GM19193 (cell line): ENCODE results near the gene SRI.

Experiments
- POLR2A ChIP-seq: IDR thresholded peaks from 4 replicates; pipeline ENCODE4 v1.6.1; 2011; ENCODE audit not compliant: insufficient read depth, insufficient read length; ENCODE audit errors: extremely low read depth

The SRI gene

DNA sequence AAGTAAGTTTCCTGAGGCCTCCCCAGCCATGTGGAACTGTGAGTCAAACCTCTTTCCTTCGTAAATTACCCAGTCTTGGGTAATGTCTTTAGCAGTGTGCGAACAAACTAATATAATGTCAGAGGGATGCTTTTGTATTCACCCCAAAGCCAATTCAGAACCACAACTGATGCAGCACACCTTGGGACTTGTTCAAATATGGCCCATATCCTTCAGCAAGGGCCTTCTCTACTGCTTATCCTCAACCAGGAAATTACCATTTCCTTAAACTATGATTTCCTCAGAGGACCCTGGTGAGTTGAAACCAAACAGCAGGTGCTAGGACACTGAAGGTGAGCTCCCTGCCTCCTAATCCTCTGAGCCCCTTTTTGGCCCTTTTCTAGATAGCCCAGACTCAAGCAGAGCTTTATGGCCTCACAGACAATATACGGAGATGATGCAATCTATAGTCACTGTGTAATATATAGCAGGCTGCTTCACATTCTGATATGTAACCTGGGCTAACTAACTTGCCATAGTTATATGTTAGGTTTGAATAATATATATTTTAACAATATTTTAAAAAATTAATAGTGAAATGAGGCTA is 15.2 kb downstream of the SRI start:
- no peak for TF ChIP-seq POLR2A

DNA sequence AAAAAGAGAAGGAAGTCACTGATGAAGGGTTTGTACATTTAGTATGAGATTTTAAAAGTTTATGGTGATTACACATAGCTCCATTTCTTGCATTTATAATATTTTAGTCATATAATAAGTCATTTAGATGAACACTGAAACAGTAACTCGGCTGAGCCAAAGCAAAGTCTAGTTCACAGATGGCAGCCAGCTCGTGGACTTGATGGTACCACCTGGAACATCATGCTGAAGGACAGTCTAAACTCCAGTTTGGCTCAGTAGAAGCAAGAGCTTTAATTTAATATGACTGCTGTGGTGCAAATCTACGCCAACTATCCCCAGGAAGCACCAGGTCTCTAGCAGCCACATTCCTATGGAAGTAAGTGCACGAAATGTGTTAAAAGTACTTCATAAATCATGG is 16.4 kb downstream of the SRI start:
- TF ChIP-seq POLR2A, result no peak

GRCh38 chr7:88202799-88203198 is 17.0 kb downstream of the SRI start:
- TF ChIP-seq POLR2A, result no peak

- no peak for TF ChIP-seq POLR2A
Observed at GRCh38 chr7:88202278-88202677, 17.6 kb downstream of the SRI start.

GRCh38 chr7:88201305-88201704 is 18.5 kb downstream of the SRI start:
- no peak for TF ChIP-seq POLR2A

DNA sequence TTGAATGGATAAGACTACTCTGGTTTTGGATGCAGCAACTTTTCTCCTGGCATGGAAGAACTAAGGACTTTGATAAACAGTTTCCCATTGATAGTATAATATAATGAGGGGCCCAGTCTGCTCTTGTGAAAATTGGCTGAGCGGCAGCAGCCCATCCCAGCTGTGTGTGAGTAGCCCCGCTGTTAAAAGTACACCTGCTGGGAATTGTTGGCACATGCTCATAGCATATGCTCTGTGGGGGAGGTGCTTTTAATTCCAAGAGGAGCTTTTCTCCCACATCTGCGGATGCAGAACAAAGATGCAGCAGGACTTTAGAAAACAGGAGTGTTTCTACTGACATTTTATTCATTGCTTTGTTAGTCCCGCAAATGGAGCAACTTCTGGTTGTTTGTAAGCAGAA is 19.0 kb downstream of the SRI start:
- TF ChIP-seq POLR2A, result no peak

DNA sequence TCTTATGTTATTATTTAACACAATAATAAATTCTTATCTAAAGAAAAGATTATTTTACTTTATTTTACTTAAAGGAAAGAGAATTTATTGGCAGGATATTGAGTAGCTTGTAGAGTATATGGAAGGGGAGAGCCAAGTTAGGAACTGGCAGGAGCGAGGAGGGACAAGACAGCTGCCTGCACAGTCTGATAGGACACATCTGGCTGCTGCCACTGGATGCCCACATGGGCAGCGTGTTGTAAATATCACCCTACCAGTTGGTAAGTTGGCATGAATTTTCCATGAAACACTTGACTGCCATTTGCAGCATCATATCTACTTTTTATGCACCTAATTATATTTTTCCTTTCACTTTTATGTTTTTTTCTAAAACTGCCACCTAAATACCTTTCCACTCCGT is 19.6 kb downstream of the SRI start:
- no peak for TF ChIP-seq POLR2A

DNA sequence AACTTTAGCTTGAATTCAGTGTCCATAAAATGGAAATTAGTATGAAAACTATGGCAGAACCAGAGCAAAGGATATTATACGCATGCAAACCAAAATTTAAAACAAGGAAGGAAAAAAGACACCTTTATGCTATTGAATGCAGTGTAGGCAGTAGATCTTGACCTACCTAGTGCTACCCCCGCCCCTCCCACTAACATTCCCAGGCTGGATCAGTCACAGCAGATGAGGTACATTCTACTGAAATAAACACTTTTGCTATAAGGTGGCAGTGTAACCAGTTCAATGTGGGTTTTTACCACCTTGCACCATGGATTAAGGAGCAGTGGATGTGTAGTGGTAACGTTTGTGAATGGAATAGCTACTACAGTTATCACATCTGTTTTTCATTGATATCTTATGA is 27.9 kb downstream of the SRI start:
- no peak for TF ChIP-seq POLR2A

- no peak for TF ChIP-seq POLR2A
Observed at GRCh38 chr7:88185650-88186049, 34.2 kb downstream of the SRI start.

DNA sequence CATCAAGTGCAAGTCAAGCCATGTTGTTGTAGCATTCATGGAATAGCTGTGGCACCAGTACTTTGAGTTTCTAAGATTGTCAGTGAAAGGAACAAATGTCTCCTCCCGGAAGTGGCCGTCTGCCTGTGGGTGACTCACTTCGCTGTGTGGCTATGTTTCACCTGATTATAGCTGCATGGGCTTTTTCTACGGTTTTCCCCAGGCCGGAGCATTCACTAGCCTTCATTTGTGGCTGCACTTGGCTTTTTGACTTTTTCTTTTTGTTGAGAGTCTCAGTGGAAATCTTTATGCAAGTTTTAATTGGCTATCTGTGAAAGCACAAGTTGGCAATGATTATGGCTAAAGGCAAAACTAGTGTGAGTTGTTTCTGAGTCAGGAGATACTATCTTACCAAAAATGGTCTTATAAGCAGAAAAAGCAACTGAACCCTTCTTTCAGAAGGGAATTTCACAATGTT is 35.0 kb downstream of the SRI start:
- no peak for TF ChIP-seq POLR2A

DNA sequence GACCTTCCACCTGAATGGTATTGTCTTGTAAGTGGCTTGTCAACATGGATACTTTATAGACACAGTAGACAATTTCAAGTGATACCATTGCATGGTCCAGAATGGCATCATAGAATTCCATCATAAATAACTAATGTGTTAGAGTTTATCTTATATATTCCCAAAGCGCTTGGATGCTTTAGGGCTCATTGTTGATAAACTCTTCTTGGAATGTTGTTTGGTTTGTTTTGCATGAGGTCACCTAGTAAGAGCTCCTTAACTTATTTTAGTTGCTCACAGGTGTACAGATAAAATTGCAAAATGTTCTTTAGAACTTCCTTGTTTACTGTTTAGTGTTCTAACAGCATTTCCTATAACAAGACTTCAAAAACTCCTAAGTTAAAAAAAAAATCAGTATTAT is 36.8 kb downstream of the SRI start:
- no peak for TF ChIP-seq POLR2A

- TF ChIP-seq POLR2A, result no peak
Observed at GRCh38 chr7:88176190-88176589, 43.6 kb downstream of the SRI start.

GRCh38 chr7:88172842-88173241 is 47.0 kb downstream of the SRI start:
- TF ChIP-seq POLR2A, result no peak

GRCh38 chr7:88169717-88170320 is 50.0 kb downstream of the SRI start:
- TF ChIP-seq POLR2A, result no peak

DNA sequence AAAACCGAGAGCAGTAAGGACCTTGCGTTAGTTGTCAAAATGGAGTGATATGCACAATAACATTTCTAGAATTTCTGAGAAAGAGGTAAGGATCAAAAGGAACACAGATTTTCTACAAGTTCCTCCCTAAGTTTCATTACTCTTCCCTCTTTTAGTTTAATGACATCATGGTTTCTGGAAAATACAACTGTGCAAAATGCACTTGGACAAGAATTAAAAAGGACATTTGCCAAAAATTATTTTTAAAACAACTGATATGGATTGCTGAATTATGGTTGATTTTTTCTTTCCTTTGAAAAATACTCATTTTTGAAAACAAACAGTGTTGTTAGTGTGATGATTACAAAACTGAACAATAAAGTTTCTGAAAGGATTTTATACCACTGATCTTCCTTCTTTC is 52.1 kb downstream of the SRI start:
- TF ChIP-seq POLR2A, result no peak

DNA sequence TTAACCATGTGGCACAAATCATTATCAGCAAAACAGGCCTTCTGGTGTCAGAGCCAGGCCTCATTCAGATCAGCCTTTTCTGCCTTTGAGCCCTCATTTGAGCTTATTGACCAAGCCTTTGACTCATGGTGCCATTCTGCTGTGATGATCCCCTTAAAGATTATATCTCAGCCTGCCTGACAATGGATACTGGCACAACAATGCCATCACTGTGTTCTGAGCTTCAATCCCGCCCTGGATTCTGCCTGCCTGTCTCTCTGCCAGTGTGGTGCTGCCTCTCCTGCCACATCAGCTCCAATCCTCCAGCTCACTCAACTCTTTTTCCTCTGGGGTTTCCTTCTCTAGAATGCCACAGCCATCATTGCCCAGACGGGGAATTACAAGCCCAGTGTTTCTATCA is 52.6 kb downstream of the SRI start:
- TF ChIP-seq POLR2A, result no peak

DNA sequence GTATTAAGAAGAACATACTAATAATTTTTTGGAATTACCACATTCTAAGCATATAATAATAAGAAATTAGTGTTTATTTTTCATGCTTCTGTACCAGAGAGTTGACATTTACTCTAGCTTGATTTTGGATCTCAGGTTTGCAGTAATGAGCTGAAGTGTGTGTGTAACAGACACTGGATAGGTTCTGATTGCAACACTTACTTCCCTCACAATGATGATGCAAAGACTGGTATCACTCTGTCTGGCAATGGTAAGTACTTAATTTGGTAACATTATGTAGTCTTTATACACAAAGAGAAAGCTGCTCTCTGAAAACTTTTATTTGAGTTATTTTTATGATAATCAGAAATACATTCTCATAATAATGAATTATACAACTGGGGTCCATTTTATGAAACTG is 54.1 kb downstream of the SRI start:
- no peak for TF ChIP-seq POLR2A
